RWPE2 (cell line): ENCODE measurements around the gene MSMB.

Experiments used
- ATAC-seq: fragments of 200-7000 bp; cut with Tn5 transposase; 3 replicates; pipeline ENCODE4 v1.9.1; 2021; ENCODE audit warnings: low read depth
- DNase-seq: peaks from one replicate; pipeline ENCODE4 v3.0.0-alpha.2; 2020; ENCODE audit warnings: low spot score
- H3K27ac ChIP-seq: fragments of 450-650 bp; 2 replicates; pipeline ENCODE4 v1.5.1; 2017; ENCODE audit warnings: mild to moderate bottlenecking; ENCODE audit not compliant: poor library complexity, severe bottlenecking
- H3K27me3 ChIP-seq: fragments of 250-450 bp; sonication (Bioruptor Pico); 2 replicates; pipeline ENCODE4 v1.5.1; 2021; ENCODE audit warnings: mild to moderate bottlenecking, moderate library complexity; ENCODE audit not compliant: insufficient read depth, poor library complexity, severe bottlenecking
- H3K36me3 ChIP-seq: fragments of 250-450 bp; sonication (Bioruptor Pico); 2 replicates; pipeline ENCODE4 v1.5.1; 2020; ENCODE audit warnings: low read depth, mild to moderate bottlenecking, moderate library complexity
- H3K4me1 ChIP-seq: fragments of 250-450 bp; sonication (Bioruptor Pico); 2 replicates; pipeline ENCODE4 v1.5.1; 2021; ENCODE audit warnings: mild to moderate bottlenecking, moderate library complexity; ENCODE audit not compliant: insufficient read depth, poor library complexity, severe bottlenecking
- H3K4me3 ChIP-seq: fragments of 250-450 bp; sonication (Bioruptor Pico); 2 replicates; pipeline ENCODE4 v1.5.1; 2021; ENCODE audit warnings: mild to moderate bottlenecking, moderate library complexity; ENCODE audit not compliant: severe bottlenecking
- H3K9me3 ChIP-seq: fragments of 250-450 bp; sonication (Bioruptor Pico); 2 replicates; pipeline ENCODE4 v1.5.1; 2021; ENCODE audit warnings: mild to moderate bottlenecking, moderate library complexity; ENCODE audit not compliant: severe bottlenecking
- TF ChIP-seq, protein P1 (sequence below): fragments of 450-650 bp; IDR thresholded peaks from one replicate; pipeline ENCODE4 v1.5.1; 2017; ENCODE audit warnings: mild to moderate bottlenecking, moderate library complexity; ENCODE audit not compliant: poor library complexity, severe bottlenecking

Gene MSMB

GRCh38 chr10:46080886-46081285, 34.8 kb upstream of the MSMB start:
- TF ChIP-seq, protein P1, sequence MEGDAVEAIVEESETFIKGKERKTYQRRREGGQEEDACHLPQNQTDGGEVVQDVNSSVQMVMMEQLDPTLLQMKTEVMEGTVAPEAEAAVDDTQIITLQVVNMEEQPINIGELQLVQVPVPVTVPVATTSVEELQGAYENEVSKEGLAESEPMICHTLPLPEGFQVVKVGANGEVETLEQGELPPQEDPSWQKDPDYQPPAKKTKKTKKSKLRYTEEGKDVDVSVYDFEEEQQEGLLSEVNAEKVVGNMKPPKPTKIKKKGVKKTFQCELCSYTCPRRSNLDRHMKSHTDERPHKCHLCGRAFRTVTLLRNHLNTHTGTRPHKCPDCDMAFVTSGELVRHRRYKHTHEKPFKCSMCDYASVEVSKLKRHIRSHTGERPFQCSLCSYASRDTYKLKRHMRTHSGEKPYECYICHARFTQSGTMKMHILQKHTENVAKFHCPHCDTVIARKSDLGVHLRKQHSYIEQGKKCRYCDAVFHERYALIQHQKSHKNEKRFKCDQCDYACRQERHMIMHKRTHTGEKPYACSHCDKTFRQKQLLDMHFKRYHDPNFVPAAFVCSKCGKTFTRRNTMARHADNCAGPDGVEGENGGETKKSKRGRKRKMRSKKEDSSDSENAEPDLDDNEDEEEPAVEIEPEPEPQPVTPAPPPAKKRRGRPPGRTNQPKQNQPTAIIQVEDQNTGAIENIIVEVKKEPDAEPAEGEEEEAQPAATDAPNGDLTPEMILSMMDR, result no peak
- ATAC-seq (no peak), DNase-seq (no peak)
- no peaks in the 10 kb centered on the region for H3K27me3 ChIP-seq
- no peaks in the 10 kb centered on the region for H3K4me1 ChIP-seq
- H3K9me3 ChIP-seq, result no peaks in the 10 kb centered on the region
- no peaks in the 10 kb centered on the region for H3K36me3 ChIP-seq
- H3K4me3 ChIP-seq, result no peak overlapping the region
- H3K27ac ChIP-seq, result no peak overlapping the region

GRCh38 chr10:46079831-46080585, 33.9 kb upstream of the MSMB start:
- DNase-seq, result no peak
- H3K9me3 ChIP-seq, result no peaks in the 10 kb centered on the region
- ATAC-seq, result no peak
- H3K4me1 ChIP-seq, result no peaks in the 10 kb centered on the region
- TF ChIP-seq, protein P1, result no peak
- H3K27ac ChIP-seq, result no peak overlapping the region
- H3K27me3 ChIP-seq, result no peaks in the 10 kb centered on the region
- no peaks in the 10 kb centered on the region for H3K36me3 ChIP-seq
- no peak overlapping the region for H3K4me3 ChIP-seq

DNA sequence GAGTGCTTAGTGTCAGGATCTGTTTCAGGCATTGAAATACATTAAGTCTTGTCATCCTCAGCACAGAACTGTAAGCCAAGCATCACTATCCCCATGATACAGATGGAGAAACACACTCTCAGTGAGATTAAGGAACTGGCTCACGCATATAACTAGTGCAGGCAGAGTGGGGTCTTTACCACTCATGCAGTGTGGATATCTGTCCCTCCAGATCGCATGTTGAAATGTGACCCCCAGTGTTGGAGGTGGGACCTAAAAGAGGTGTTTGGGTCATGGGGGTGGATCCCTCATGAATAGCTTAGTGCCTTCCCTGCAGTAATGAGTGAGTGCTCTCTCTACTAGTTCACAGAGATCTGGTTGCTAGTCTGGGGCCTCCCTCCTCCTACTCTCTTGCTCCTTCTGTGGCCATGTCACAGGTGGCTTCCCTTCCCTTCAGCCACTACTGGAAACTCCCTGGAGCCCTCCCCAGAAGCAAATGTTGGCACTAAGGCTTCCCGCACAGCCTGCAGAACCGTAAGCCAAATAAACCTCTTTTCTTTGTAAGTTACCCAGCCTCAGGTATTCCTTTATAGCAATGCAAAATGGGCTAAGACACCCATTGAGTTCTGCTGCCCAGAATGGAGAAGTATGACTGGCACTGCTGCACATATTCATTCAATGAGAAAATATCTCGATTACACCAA, 31.8 kb upstream of the MSMB start:
- no peak for DNase-seq
- TF ChIP-seq, protein P1, result no peak

GRCh38 chr10:46077141-46077554, 31.1 kb upstream of the MSMB start:
- DNase-seq (no peak), ATAC-seq (no peak)
- Histone ChIP-seq H3K36me3 (no peaks in the 10 kb centered on the region), H3K27me3 (no peaks in the 10 kb centered on the region), H3K9me3 (no peaks in the 10 kb centered on the region), H3K4me1 (no peaks in the 10 kb centered on the region), H3K27ac (no peak overlapping the region), H3K4me3 (no peak overlapping the region)
- TF ChIP-seq, protein P1, result no peak

More for the DNA sequence above, 31.8 kb upstream of the MSMB start:
- H3K9me3 ChIP-seq, result no peaks in the 10 kb centered on the region
- no peaks in the 10 kb centered on the region for H3K27me3 ChIP-seq
- no peak overlapping the region for H3K4me3 ChIP-seq
- no peak overlapping the region for H3K27ac ChIP-seq
- H3K4me1 ChIP-seq, result no peaks in the 10 kb centered on the region
- ATAC-seq, result no peak
- H3K36me3 ChIP-seq, result no peaks in the 10 kb centered on the region

DNA sequence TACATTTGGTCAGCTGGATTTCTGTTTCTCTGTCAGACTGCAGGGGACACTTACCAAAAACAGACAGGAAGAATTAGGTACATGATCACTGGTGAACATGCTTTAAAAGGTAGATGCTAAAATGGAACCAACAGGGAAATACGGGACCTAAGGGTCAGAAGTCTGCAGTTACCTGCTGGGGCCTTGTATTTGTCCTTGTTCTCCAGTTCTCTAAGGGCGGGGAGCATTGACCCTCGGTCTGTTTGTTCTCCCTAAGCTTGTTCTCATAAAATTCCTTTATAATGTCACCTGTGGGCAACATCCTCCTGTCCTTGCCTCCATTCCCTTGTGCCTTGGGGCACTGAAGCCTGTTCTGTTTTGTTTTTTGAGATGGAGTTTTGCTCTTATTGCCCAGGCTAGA, 29.8 kb upstream of the MSMB start:
- Histone ChIP-seq H3K27ac (no peak overlapping the region), H3K36me3 (no peaks in the 10 kb centered on the region), H3K4me1 (no peaks in the 10 kb centered on the region), H3K4me3 (no peak overlapping the region), H3K9me3 (no peaks in the 10 kb centered on the region), H3K27me3 (no peaks in the 10 kb centered on the region)
- TF ChIP-seq, protein P1, result no peak
- DNase-seq, result no peak
- ATAC-seq, result no peak
